SK-N-MC (cell line): ENCODE data around the gene PDLIM3.
"Not testable (repeated sequence)": the region's sequence is repeated elsewhere in the genome, so short reads cannot be mapped to it uniquely, and the experiment has no call there.

ENCODE experiments used
- DNase-seq: peaks from one replicate; pipeline ENCODE4 v3.0.0-alpha.2; 2011; ENCODE audit warnings: low read depth, low spot score
- H3K27ac ChIP-seq: fragments of 200-600 bp; sonication (generic); 2 replicates; pipeline ENCODE4 v1.5.1; 2016; ENCODE audit warnings: mixed run types
- H3K36me3 ChIP-seq: fragments of 200-600 bp; sonication (generic); 2 replicates; pipeline ENCODE4 v1.6.1; 2017; ENCODE audit warnings: antibody characterized with exemption, low read length, mixed read lengths; ENCODE audit not compliant: insufficient read depth
- H3K4me3 ChIP-seq: fragments of 200-600 bp; sonication (generic); 2 replicates; pipeline ENCODE4 v1.5.1; 2016
- H3K9ac ChIP-seq: fragments of 200-600 bp; sonication (generic); 2 replicates; pipeline ENCODE4 v1.8.0; 2017; ENCODE audit warnings: mixed run types, mixed read lengths; ENCODE audit not compliant: insufficient read length
- H3K9me3 ChIP-seq: fragments of 200-600 bp; sonication (generic); 2 replicates; pipeline ENCODE4 v1.6.1; 2017; ENCODE audit warnings: low read depth, mild to moderate bottlenecking, antibody characterized with exemption, low read length, moderate library complexity, mixed read lengths
- EZH2 ChIP-seq: fragments of 200-600 bp; sonication (generic); IDR thresholded peaks from one replicate; pipeline ENCODE4 v1.6.1; 2017; ENCODE audit warnings: antibody characterized with exemption
- FOXP2 ChIP-seq: optimal IDR thresholded peaks from 2 replicates; pipeline ENCODE3; 2011; ENCODE audit warnings: mild to moderate bottlenecking, moderate library complexity; ENCODE audit not compliant: insufficient read depth; ENCODE audit errors: extremely low read length, control extremely low read depth
- POLR2AphosphoS5 ChIP-seq: IDR thresholded peaks from 2 replicates; pipeline ENCODE4 v1.6.1; 2012; ENCODE audit warnings: mild to moderate bottlenecking, low read depth, low read length, borderline replicate concordance

PDLIM3 gene

GRCh38 chr4:185560316-185560715, 25.0 kb upstream of the PDLIM3 start:
- Histone ChIP-seq H3K9ac (no peak overlapping the region), H3K4me3 (no peak overlapping the region), H3K36me3 (no peaks in the 10 kb centered on the region), H3K27ac (no peak overlapping the region), H3K9me3 (no peaks in the 10 kb centered on the region)
- TF ChIP-seq POLR2AphosphoS5 (no peak), FOXP2 (no peak), EZH2 (no peak)
- DNase-seq, result no peak

- no peak overlapping the region for H3K27ac ChIP-seq
- H3K4me3 ChIP-seq, result no peak overlapping the region
- TF ChIP-seq POLR2AphosphoS5 (no peak), FOXP2 (no peak), EZH2 (no peak)
- no peak overlapping the region for H3K9ac ChIP-seq
- no peaks in the 10 kb centered on the region for H3K9me3 ChIP-seq
- no peaks in the 10 kb centered on the region for H3K36me3 ChIP-seq
- no peak for DNase-seq
Measured at GRCh38 chr4:185559915-185560281, 24.6 kb upstream of the PDLIM3 start.

- not testable (repeated sequence) for H3K9me3 ChIP-seq, H3K9ac ChIP-seq, H3K36me3 ChIP-seq, H3K27ac ChIP-seq, H3K4me3 ChIP-seq, DNase-seq
Measured at GRCh38 chr4:185559251-185559914, 24.1 kb upstream of the PDLIM3 start.

- Histone ChIP-seq H3K9ac (no peak overlapping the region), H3K4me3 (no peak overlapping the region), H3K36me3 (no peaks in the 10 kb centered on the region), H3K27ac (no peak overlapping the region), H3K9me3 (no peaks in the 10 kb centered on the region)
- DNase-seq, result no peak
- TF ChIP-seq EZH2 (no peak), POLR2AphosphoS5 (no peak), FOXP2 (no peak)
Measured at GRCh38 chr4:185554365-185555126, 19.2 kb upstream of the PDLIM3 start.

GRCh38 chr4:185552254-185552653, 16.9 kb upstream of the PDLIM3 start:
- TF ChIP-seq FOXP2 (no peak), EZH2 (no peak), POLR2AphosphoS5 (no peak)
- H3K9ac ChIP-seq, result no peak overlapping the region
- no peaks in the 10 kb centered on the region for H3K9me3 ChIP-seq
- no peak overlapping the region for H3K27ac ChIP-seq
- no peak for DNase-seq
- no peaks in the 10 kb centered on the region for H3K36me3 ChIP-seq
- no peak overlapping the region for H3K4me3 ChIP-seq

GRCh38 chr4:185550933-185551332, 15.6 kb upstream of the PDLIM3 start:
- no peak overlapping the region for H3K4me3 ChIP-seq
- H3K9me3 ChIP-seq, result no peaks in the 10 kb centered on the region
- no peak overlapping the region for H3K9ac ChIP-seq
- no peak overlapping the region for H3K27ac ChIP-seq
- DNase-seq, result no peak
- TF ChIP-seq POLR2AphosphoS5, result no peak
- H3K36me3 ChIP-seq, result no peaks in the 10 kb centered on the region

- no peak overlapping the region for H3K9ac ChIP-seq
- no peaks in the 10 kb centered on the region for H3K9me3 ChIP-seq
- TF ChIP-seq POLR2AphosphoS5, result no peak
- no peak for TF ChIP-seq FOXP2
- no peak for TF ChIP-seq EZH2
- DNase-seq, result no peak
- no peak overlapping the region for H3K27ac ChIP-seq
- H3K4me3 ChIP-seq, result no peak overlapping the region
- H3K36me3 ChIP-seq, result no peaks in the 10 kb centered on the region
Measured at GRCh38 chr4:185549095-185549639, 13.9 kb upstream of the PDLIM3 start.

- Histone ChIP-seq H3K36me3 (no peaks in the 10 kb centered on the region), H3K4me3 (no peak overlapping the region), H3K9ac (no peak overlapping the region), H3K9me3 (no peaks in the 10 kb centered on the region), H3K27ac (no peak overlapping the region)
- DNase-seq, result no peak
- TF ChIP-seq EZH2 (no peak), FOXP2 (no peak), POLR2AphosphoS5 (no peak)
Measured at GRCh38 chr4:185548587-185548986, 13.3 kb upstream of the PDLIM3 start.

GRCh38 chr4:185546335-185546734, 11.0 kb upstream of the PDLIM3 start:
- Histone ChIP-seq H3K36me3 (no peaks in the 10 kb centered on the region), H3K4me3 (no peak overlapping the region), H3K27ac (no peak overlapping the region), H3K9ac (no peak overlapping the region), H3K9me3 (no peaks in the 10 kb centered on the region)
- no peak for DNase-seq
- TF ChIP-seq FOXP2 (no peak), POLR2AphosphoS5 (no peak), EZH2 (no peak)
